Large intestine (tissue), 3 donors: ENCODE data around the gene CA14. TPM values are rescaled to one million over a fixed set of nuclear protein-coding genes. Genes with fewer than 3 reads are reported as not detected.

Source experiments
- DNase-seq, 2 donors: peaks; one replicate each; pipeline versions ENCODE4 v3.0.0 to v3.0.0-alpha.2; 2013
- H3K27ac ChIP-seq: one replicate; pipeline ENCODE4 v1.5.1; 2013; ENCODE audit warnings: low read length
- H3K27me3 ChIP-seq: 2 replicates; pipeline ENCODE4 v1.6.1; 2013; ENCODE audit warnings: low read length; ENCODE audit not compliant: control insufficient read depth, insufficient read depth
- H3K36me3 ChIP-seq: 2 replicates; pipeline ENCODE4 v1.6.1; 2013; ENCODE audit warnings: low read length; ENCODE audit not compliant: control insufficient read depth, insufficient read depth
- H3K4me1 ChIP-seq: one replicate; pipeline ENCODE4 v1.6.1; 2013; ENCODE audit warnings: low read length; ENCODE audit not compliant: control insufficient read depth, insufficient read depth
- H3K4me3 ChIP-seq: one replicate; pipeline ENCODE4 v1.5.1; 2013; ENCODE audit warnings: low read length
- H3K9me3 ChIP-seq: one replicate; pipeline ENCODE4 v1.6.1; 2013; ENCODE audit warnings: mild to moderate bottlenecking, low read depth, low read length, moderate library complexity; ENCODE audit not compliant: control insufficient read depth
- WGBS: methylation state at CpG from one replicate; pipeline ENCODE4 v1.1.5; 2013; ENCODE audit warnings: low lambda C conversion rate; ENCODE audit not compliant: insufficient coverage; 5-methylcytosine and 5-hydroxymethylcytosine counted together
- polyA plus RNA-seq: library from polyadenylated mRNA; unstranded; fragments of 120-200 nt; gene quantifications from one replicate; pipeline ENCODE4 v1.2.1, GENCODE V29; 2013

Gene CA14
- polyA plus RNA-seq, 1 donor: 0.81 TPM

- Histone ChIP-seq H3K4me1 (peaks cover 7% of the 10 kb centered on the region), H3K36me3 (peaks cover 19% of the 10 kb centered on the region), H3K4me3 (no peak overlapping the region), H3K9me3 (no peaks in the 10 kb centered on the region), H3K27ac (no peak overlapping the region), H3K27me3 (peaks cover 22% of the 10 kb centered on the region)
- DNase-seq: no peak
- no CpG with 5 or more reads among the region's 6 CpGs for WGBS
Measured at GRCh38 chr1:150261367-150261766, 3.8 kb downstream of the CA14 start.

- H3K4me3 ChIP-seq: no peak overlapping the region
- peaks cover 13% of the 10 kb centered on the region for H3K27me3 ChIP-seq
- DNase-seq: no peak
- H3K36me3 ChIP-seq: peaks cover 30% of the 10 kb centered on the region
- H3K4me1 ChIP-seq: peaks cover 13% of the 10 kb centered on the region
- H3K9me3 ChIP-seq: no peaks in the 10 kb centered on the region
- WGBS: 80% methylated on average over 1 of the region's 6 CpGs
- no peak overlapping the region for H3K27ac ChIP-seq
Measured at GRCh38 chr1:150262388-150263320, 5.1 kb downstream of the CA14 start.

GRCh38 chr1:150263549-150263948 lies 6.0 kb downstream of the CA14 start:
- H3K27me3 ChIP-seq: peaks cover 4% of the 10 kb centered on the region
- no peak overlapping the region for H3K4me3 ChIP-seq
- H3K9me3 ChIP-seq: no peaks in the 10 kb centered on the region
- peaks cover 30% of the 10 kb centered on the region for H3K36me3 ChIP-seq
- no peak for DNase-seq
- no peak overlapping the region for H3K27ac ChIP-seq
- 90% methylated on average over 3 of the region's 6 CpGs for WGBS
- peaks cover 16% of the 10 kb centered on the region for H3K4me1 ChIP-seq

GRCh38 chr1:150267896-150268295 lies 10.3 kb downstream of the CA14 start:
- no peaks in the 10 kb centered on the region for H3K9me3 ChIP-seq
- peak overlapping the region; percentile 84 for H3K27ac ChIP-seq
- peak overlapping the region; percentile 96 for H3K4me3 ChIP-seq
- no CpG with 5 or more reads among the region's 6 CpGs for WGBS
- H3K4me1 ChIP-seq: peaks cover 9% of the 10 kb centered on the region
- H3K27me3 ChIP-seq: no peaks in the 10 kb centered on the region
- DNase-seq: no peak
- H3K36me3 ChIP-seq: peaks cover 30% of the 10 kb centered on the region

- DNase-seq: peak; percentile 68 to 83
- 5% methylated on average over 4 of the region's 21 CpGs for WGBS
- H3K36me3 ChIP-seq: peaks cover 30% of the 10 kb centered on the region
Measured at GRCh38 chr1:150268340-150268704, 10.7 kb downstream of the CA14 start.

DNA sequence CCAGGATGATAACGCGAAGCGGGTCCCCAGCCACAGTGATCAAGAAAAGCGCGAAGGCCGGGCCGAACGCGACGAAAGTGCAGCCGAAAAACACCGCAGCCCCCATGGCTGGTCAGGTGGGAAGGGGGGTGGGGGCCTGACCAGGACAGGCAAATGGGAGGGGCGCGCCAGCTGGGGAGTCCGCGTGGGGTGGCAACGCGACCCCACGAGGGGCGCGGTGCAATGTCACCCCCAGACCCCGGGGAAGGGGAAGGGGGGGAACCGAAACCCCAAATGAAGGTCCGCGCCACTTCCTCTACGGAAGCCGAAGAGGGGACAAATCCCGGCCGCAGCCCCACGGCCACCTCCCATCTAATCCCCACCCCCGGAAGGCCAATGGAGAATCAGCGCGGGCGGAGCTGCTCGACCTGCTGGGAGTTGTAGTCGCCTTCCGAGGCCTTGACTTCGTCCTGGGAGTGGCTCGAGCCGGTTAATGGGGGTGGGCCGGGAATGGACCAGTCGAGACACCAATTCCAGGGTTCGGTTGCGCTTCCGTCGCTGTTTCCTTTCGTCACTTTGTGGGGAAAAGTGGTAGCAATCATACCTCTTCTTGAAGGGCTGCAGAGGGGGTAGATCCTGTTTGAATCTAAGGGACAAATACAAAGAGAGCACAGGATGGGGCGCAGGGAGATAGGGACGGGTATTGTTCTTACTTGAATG lies 11.3 kb downstream of the CA14 start, which contains the start of gene APH1A:
Gene APH1A (minus strand): TSS at position 312 of the 699 bp plus-strand sequence. CDS start 206 bp downstream, at position 106.
- H3K4me1 ChIP-seq: peaks cover 9% of the 10 kb centered on the region
- peaks cover 30% of the 10 kb centered on the region for H3K36me3 ChIP-seq
- H3K27me3 ChIP-seq: no peaks in the 10 kb centered on the region
- DNase-seq: peak; percentile 97 to 98
- WGBS: no CpG with 5 or more reads among the region's 49 CpGs
- peak within 1 kb of the TSS; percentile 84 for H3K27ac ChIP-seq
- no peaks in the 10 kb centered on the region for H3K9me3 ChIP-seq
- H3K4me3 ChIP-seq: peak within 1 kb of the TSS; percentile 96

More at GRCh38 chr1:150268340-150268704, 10.7 kb downstream of the CA14 start:
- peak overlapping the region; percentile 84 for H3K27ac ChIP-seq
- no peaks in the 10 kb centered on the region for H3K27me3 ChIP-seq
- peak overlapping the region; percentile 96 for H3K4me3 ChIP-seq
- no peaks in the 10 kb centered on the region for H3K9me3 ChIP-seq
- peaks cover 9% of the 10 kb centered on the region for H3K4me1 ChIP-seq

DNA sequence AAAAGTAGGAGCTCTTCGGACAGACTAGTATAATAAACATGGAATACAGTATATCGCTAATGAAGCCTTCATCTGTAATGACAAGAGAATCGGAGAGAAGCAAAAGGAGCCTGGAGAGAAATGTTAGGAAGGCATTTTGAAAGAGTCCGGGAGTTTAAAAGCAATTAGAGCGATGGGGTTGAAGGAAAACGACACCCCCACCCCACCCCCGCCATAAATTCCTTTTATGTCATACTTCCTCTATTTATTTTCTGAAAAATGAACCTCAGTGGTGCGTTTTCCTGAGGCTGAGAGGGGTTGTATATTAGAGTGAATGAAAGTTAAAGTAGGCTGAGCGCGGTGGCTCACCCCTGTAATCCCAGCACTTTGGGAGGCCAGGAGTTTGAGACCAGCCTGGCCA lies 11.9 kb downstream of the CA14 start:
- no peaks in the 10 kb centered on the region for H3K27me3 ChIP-seq
- peak overlapping the region; percentile 84 for H3K27ac ChIP-seq
- H3K36me3 ChIP-seq: peaks cover 29% of the 10 kb centered on the region
- no CpG with 5 or more reads among the region's 10 CpGs for WGBS
- H3K4me3 ChIP-seq: peak overlapping the region; percentile 96
- H3K9me3 ChIP-seq: no peaks in the 10 kb centered on the region
- no peak for DNase-seq
- H3K4me1 ChIP-seq: peaks cover 9% of the 10 kb centered on the region

- WGBS: 80% methylated on average over 2 of the region's 7 CpGs
- Histone ChIP-seq H3K4me1 (peaks cover 9% of the 10 kb centered on the region), H3K27ac (no peak overlapping the region)
Measured at GRCh38 chr1:150271291-150271959, 13.9 kb downstream of the CA14 start.

GRCh38 chr1:150273311-150273710 lies 15.7 kb downstream of the CA14 start:
- whole genome bisulfite sequencing: 80% methylated on average over 1 of the region's 1 CpG
- H3K4me1 ChIP-seq: no peaks in the 10 kb centered on the region
- no peak for DNase-seq
- no peaks in the 10 kb centered on the region for H3K9me3 ChIP-seq
- H3K27me3 ChIP-seq: no peaks in the 10 kb centered on the region
- peak overlapping the region; percentile 26 for H3K4me3 ChIP-seq
- H3K27ac ChIP-seq: peak overlapping the region; percentile 23
- H3K36me3 ChIP-seq: no peaks in the 10 kb centered on the region

More at GRCh38 chr1:150271291-150271959, 13.9 kb downstream of the CA14 start:
- Histone ChIP-seq H3K4me3 (no peak overlapping the region), H3K36me3 (peaks cover 11% of the 10 kb centered on the region), H3K27me3 (no peaks in the 10 kb centered on the region), H3K9me3 (no peaks in the 10 kb centered on the region)
- no peak for DNase-seq

- Histone ChIP-seq H3K4me3 (no peak overlapping the region), H3K9me3 (no peaks in the 10 kb centered on the region), H3K27ac (no peak overlapping the region), H3K27me3 (peaks cover 5% of the 10 kb centered on the region), H3K36me3 (peaks cover 4% of the 10 kb centered on the region), H3K4me1 (peaks cover 26% of the 10 kb centered on the region)
- no CpG with 5 or more reads among the region's 6 CpGs for WGBS
- peak in 1 of 2 donors; percentile 62 for DNase-seq
Measured at GRCh38 chr1:150280138-150280707, 22.6 kb downstream of the CA14 start.
